ENCODE measurements around the gene GLIS2.

Gene GLIS2

DNA sequence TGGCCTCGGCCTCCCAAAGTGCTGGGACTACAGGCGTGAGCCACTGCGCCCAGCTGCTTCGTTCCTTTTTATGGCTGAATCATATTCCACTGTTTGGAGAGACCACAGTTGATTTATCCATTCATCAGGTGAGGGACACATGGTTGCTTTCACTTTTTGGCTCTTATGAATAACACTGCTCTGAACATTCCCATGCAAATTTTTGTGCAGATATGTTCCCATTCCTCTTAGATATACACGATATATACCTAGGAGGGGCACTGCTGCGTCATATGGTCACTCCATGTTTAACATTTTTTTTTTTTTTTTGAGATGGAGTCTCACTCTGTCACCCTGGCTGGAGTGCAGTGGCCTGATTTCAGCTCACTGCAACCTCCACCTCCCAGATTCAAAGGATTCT is 13.9 kb upstream of the GLIS2 start:
- DNase-seq (ENCODE audit: low read depth): no peak
- no peak overlapping the region for H3K4me3 ChIP-seq (ENCODE audit: low read depth, low read length)
- TF ChIP-seq, protein P1, sequence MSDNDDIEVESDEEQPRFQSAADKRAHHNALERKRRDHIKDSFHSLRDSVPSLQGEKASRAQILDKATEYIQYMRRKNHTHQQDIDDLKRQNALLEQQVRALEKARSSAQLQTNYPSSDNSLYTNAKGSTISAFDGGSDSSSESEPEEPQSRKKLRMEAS (IDR thresholded peaks at IDR 0.05; ENCODE audit: low read depth, low read length): no peak
- TF ChIP-seq MYC (IDR thresholded peaks at IDR 0.05; ENCODE audit: low read depth, low read length) (no peak), CTCF (IDR thresholded peaks at IDR 0.05; ENCODE audit: low read depth, low read length) (no peak), POLR2A (IDR thresholded peaks at IDR 0.05; ENCODE audit: extremely low read depth, insufficient read length) (no peak)

DNA sequence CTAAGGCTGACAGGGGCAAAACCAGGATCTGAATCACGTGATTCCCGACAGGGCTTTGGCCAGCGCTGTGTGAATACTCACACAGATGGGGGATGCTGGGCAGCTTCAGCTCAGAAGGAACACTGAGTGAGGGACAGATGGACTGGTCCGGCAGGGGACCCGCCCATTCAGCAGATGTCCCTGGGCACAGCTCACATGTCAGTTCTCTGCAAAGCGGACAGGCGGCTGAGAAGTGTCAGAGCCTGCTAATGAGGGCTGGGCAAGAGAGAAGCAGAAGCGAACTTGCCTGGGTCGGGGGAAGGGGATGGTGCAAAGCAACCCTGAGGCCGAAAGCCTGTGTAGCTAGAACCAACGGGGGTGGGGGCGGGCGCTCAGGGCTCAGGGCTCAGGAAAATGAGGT is 11.9 kb upstream of the GLIS2 start:
- no peak overlapping the region for H3K4me3 ChIP-seq (ENCODE audit: low read depth, low read length)
- TF ChIP-seq, protein P1 (IDR thresholded peaks at IDR 0.05; ENCODE audit: low read depth, low read length): no peak
- TF ChIP-seq POLR2A (IDR thresholded peaks at IDR 0.05; ENCODE audit: extremely low read depth, insufficient read length): no peak
- TF ChIP-seq MYC (IDR thresholded peaks at IDR 0.05; ENCODE audit: low read depth, low read length): no peak
- no peak for TF ChIP-seq CTCF (IDR thresholded peaks at IDR 0.05; ENCODE audit: low read depth, low read length)
- DNase-seq (ENCODE audit: low read depth): no peak

DNA sequence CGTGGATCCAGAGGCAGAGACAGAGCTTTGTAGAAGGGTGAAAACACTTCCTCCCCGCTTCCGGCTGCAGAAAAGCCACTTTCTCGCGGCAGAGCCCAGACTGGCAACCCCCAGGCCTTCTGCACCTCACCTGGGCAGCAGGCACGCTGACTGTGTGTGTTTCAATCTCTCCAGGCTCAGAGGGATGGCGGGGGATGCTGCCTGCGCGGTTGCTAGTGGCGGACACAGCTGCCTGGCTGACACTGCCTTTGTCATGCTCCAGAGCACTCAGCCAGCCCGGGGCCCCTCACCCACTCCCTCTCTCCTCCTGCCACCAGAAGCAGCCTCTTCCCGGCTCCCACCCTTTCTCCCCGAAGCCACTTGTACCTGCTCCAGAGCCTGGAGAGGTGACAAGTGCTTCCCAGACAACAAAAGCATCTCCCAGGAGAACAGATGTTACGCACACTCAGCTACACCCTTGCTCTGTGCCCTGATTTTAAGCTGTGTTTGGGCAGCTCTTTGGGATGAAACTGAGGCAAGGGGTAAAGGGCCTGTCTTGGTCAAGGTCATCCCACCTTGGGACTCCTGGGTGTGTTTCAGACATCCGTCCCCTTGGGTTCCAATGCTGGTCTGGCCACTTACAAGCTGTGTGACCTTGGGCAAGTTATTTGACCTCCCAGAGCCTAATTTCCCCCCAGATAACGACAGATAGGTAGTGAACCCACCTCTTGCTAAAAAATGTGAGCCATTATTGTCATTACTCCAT is 9.2 kb upstream of the GLIS2 start:
- no peak for TF ChIP-seq MYC (IDR thresholded peaks at IDR 0.05; ENCODE audit: low read depth, low read length)
- TF ChIP-seq CTCF (IDR thresholded peaks at IDR 0.05; ENCODE audit: low read depth, low read length): no peak
- TF ChIP-seq, protein P1 (IDR thresholded peaks at IDR 0.05; ENCODE audit: low read depth, low read length): no peak
- no peak for TF ChIP-seq POLR2A (IDR thresholded peaks at IDR 0.05; ENCODE audit: extremely low read depth, insufficient read length)
- DNase-seq (ENCODE audit: low read depth): no peak
- H3K4me3 ChIP-seq (ENCODE audit: low read depth, low read length): peak overlapping the region; percentile 80

DNA sequence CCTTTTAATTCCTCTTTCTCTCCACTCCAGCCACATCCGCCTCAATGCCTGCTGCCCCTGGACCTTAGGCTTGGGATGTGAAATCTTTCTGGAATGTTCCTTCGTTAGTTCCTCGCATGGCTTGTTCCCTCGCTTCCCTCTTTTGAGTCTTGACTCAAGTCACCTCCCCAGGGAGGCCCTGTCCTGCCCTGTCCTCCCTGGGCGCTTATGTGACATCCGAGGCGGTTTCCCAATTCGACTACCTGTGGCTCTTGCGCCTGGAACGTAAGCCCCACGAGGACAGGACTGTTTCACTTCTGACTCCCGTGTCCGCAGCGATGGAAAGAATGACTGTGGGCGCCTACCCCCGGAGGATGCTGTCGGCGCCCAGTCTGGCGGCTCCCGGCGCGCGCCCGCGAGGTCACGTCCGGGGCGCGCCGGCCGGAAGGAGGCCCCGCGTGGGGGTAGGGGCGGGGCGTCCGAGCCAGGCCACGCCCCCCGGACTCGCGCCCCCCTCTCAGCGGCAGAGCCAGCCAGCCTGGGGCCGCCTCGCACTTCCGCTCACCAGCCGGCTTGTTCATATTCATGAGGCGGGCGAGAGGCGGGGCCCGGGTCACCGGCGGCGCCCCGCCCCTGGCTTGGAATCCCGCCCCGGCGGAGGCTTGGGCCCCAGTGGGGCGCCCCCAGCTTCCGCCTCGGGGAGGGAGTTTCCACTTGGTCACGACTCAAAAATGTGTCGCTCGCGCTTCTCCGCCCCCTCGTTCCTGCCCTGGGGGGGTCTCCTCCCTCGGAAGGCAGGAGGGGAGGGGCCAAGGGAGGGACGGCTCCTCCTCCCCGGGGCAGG is 8.4 kb upstream of the GLIS2 start:
- peak overlapping the region; percentile 80 for H3K4me3 ChIP-seq (ENCODE audit: low read depth, low read length)
- TF ChIP-seq POLR2A (IDR thresholded peaks at IDR 0.05; ENCODE audit: extremely low read depth, insufficient read length) (peak; percentile 64), MYC (IDR thresholded peaks at IDR 0.05; ENCODE audit: low read depth, low read length) (peak; percentile 45), CTCF (IDR thresholded peaks at IDR 0.05; ENCODE audit: low read depth, low read length) (no peak)
- TF ChIP-seq, protein P1 (IDR thresholded peaks at IDR 0.05; ENCODE audit: low read depth, low read length): peak; percentile 5
- peak; percentile 96 for DNase-seq (ENCODE audit: low read depth)

DNA sequence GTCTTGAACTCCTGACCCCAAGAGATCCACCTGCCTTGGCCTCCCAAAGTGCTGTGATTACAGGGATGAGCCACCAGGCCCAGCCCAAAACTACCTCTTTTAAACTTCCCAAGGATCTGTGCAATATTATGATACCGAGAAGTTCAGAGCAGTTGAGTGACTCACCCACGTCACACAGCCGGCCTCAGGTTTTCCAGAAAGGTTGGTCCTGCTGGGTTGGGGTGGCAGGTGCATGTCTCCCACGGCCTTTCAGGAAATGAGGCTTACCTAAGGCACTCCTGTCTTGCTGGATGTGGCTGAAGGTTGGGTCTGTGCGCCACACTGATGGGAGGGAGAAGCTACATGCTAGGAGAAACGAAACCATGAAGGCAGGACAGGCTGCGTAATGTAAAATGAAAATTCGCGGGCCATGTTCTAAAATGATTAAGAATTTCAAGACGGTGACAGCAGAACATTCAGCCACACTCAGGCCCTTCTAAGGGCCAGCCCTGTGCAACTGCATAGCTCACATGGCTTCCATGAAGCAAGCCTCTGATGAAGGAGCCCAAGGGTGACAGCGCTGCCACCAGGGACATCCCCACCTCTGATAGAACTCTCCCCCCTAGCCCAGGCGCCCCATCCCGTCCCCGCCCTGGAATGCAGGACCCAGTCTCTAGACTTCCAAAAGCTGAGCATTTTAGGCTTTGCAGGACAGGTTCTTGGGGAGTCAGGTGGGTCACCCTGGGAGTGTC is 6.6 kb upstream of the GLIS2 start:
- no peak for DNase-seq (ENCODE audit: low read depth)
- TF ChIP-seq, protein P1 (IDR thresholded peaks at IDR 0.05; ENCODE audit: low read depth, low read length): no peak
- TF ChIP-seq CTCF (IDR thresholded peaks at IDR 0.05; ENCODE audit: low read depth, low read length) (no peak), POLR2A (IDR thresholded peaks at IDR 0.05; ENCODE audit: extremely low read depth, insufficient read length) (no peak), MYC (IDR thresholded peaks at IDR 0.05; ENCODE audit: low read depth, low read length) (no peak)
- H3K4me3 ChIP-seq (ENCODE audit: low read depth, low read length): no peak overlapping the region
